ENCODE data around the gene GNAI1. TPM values are rescaled to one million over a fixed set of nuclear protein-coding genes. Genes with fewer than 3 reads are reported as not detected.

GNAI1 gene
- total RNA-seq, 2 donors from 2014 or later: 11.1 to 30.9 TPM

- DNase-seq (ENCODE audit: low spot score): no peak
- no peaks in the 10 kb centered on the region for H3K9me3 ChIP-seq
- H3K27ac ChIP-seq: no peak overlapping the region
- TF ChIP-seq CTCF (IDR thresholded peaks at IDR 0.05): no peak
- no peak for ATAC-seq (ENCODE audit: insufficient number of reproducible peaks, low FRiP score, low read depth)
- no peaks in the 10 kb centered on the region for H3K27me3 ChIP-seq (replicated peaks; ENCODE audit: insufficient read depth)
- H3K36me3 ChIP-seq: no peaks in the 10 kb centered on the region
- no peak overlapping the region for H3K4me3 ChIP-seq
- peaks cover 0 to 5% of the 10 kb centered on the region in 2 donors for H3K4me1 ChIP-seq (ENCODE audit: control insufficient read depth in 1 of 2, low read depth in 2 of 2)
Observed at GRCh38 chr7:80244206-80244916, 109.7 kb downstream of the GNAI1 start.

- Histone ChIP-seq H3K27ac (no peak overlapping the region), H3K4me1 (ENCODE audit: control insufficient read depth in 1 of 2, low read depth in 2 of 2) (peaks cover 0 to 5% of the 10 kb centered on the region in 2 donors), H3K4me3 (no peak overlapping the region), H3K27me3 (replicated peaks; ENCODE audit: insufficient read depth) (no peaks in the 10 kb centered on the region), H3K9me3 (no peaks in the 10 kb centered on the region), H3K36me3 (no peaks in the 10 kb centered on the region)
- no peak for ATAC-seq (ENCODE audit: insufficient number of reproducible peaks, low FRiP score, low read depth)
- no peak for DNase-seq (ENCODE audit: low spot score)
- TF ChIP-seq CTCF (IDR thresholded peaks at IDR 0.05): no peak
Observed at GRCh38 chr7:80247144-80247543, 112.5 kb downstream of the GNAI1 start.

- no peak overlapping the region for H3K27ac ChIP-seq
- no peaks in the 10 kb centered on the region for H3K27me3 ChIP-seq (replicated peaks; ENCODE audit: insufficient read depth)
- H3K9me3 ChIP-seq: no peaks in the 10 kb centered on the region
- no peaks in the 10 kb centered on the region for H3K36me3 ChIP-seq
- TF ChIP-seq CTCF (IDR thresholded peaks at IDR 0.05): no peak
- no peak overlapping the region for H3K4me3 ChIP-seq
- peaks cover 0 to 5% of the 10 kb centered on the region in 2 donors for H3K4me1 ChIP-seq (ENCODE audit: control insufficient read depth in 1 of 2, low read depth in 2 of 2)
- ATAC-seq (ENCODE audit: insufficient number of reproducible peaks, low FRiP score, low read depth): no peak
- DNase-seq (ENCODE audit: low spot score): no peak
Observed at GRCh38 chr7:80247891-80248290, 113.3 kb downstream of the GNAI1 start.

DNA sequence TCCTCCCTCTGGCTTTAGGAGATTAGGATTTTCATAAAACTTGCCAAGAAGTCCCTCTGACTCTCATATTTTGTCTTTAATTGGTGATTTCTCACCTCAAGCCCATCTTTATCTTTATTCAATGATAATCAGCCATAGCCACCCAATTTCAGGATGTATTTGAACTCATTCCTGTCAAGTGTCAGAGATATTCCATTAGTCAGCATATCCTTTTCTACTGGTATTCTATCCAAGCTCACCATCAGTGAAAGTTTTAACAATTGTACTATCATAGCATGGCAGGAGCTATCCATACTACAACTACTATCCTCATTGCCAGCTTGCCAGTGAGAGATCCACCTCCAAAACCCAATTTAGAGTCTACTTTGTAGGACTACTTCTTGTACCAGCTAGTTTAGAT lies 114.6 kb downstream of the GNAI1 start:
- peaks cover 0 to 5% of the 10 kb centered on the region in 2 donors for H3K4me1 ChIP-seq (ENCODE audit: control insufficient read depth in 1 of 2, low read depth in 2 of 2)
- no peak for DNase-seq (ENCODE audit: low spot score)
- H3K27ac ChIP-seq: no peak overlapping the region
- no peaks in the 10 kb centered on the region for H3K36me3 ChIP-seq
- H3K4me3 ChIP-seq: no peak overlapping the region
- no peak for ATAC-seq (ENCODE audit: insufficient number of reproducible peaks, low FRiP score, low read depth)
- no peaks in the 10 kb centered on the region for H3K9me3 ChIP-seq
- H3K27me3 ChIP-seq (replicated peaks; ENCODE audit: insufficient read depth): no peaks in the 10 kb centered on the region
- no peak for TF ChIP-seq CTCF (IDR thresholded peaks at IDR 0.05)

- no peak overlapping the region for H3K27ac ChIP-seq
- ATAC-seq (ENCODE audit: insufficient number of reproducible peaks, low FRiP score, low read depth): no peak
- TF ChIP-seq CTCF (IDR thresholded peaks at IDR 0.05): no peak
- H3K27me3 ChIP-seq (replicated peaks; ENCODE audit: insufficient read depth): no peaks in the 10 kb centered on the region
- no peak overlapping the region for H3K4me3 ChIP-seq
- no peak for DNase-seq (ENCODE audit: low spot score)
- peaks cover 0 to 1% of the 10 kb centered on the region in 2 donors for H3K4me1 ChIP-seq (ENCODE audit: control insufficient read depth in 1 of 2, low read depth in 2 of 2)
- H3K9me3 ChIP-seq: no peaks in the 10 kb centered on the region
- H3K36me3 ChIP-seq: no peaks in the 10 kb centered on the region
Observed at GRCh38 chr7:80249619-80250295, 115.1 kb downstream of the GNAI1 start.
